Spleen (tissue), 11 donors: ENCODE data around the gene SEMA3B. TPM values are rescaled to one million over a fixed set of nuclear protein-coding genes. Genes with fewer than 3 reads are reported as not detected.
A peak's percentile ranks its signal among the peaks of the same experiment; 100 is the strongest.

ENCODE experiments used
- DNase-seq: peaks from one replicate; pipeline ENCODE4 v3.0.0-alpha.2; 2020
- H3K27ac ChIP-seq, 8 donors: fragments of 200-600 bp; sonication (generic) in 7 of 8; 1 replicate in 4 of 8; 2 replicates in 4 of 8; pipeline versions ENCODE4 v1.5.0 to v1.8.0; 2016 to 2021; ENCODE audit warnings: inconsistent platforms in 4 of 8, mild to moderate bottlenecking in 4 of 8, moderate library complexity in 1 of 8
- H3K27me3 ChIP-seq, 7 donors: fragments of 200-600 bp; sonication (generic) in 6 of 7; replicated peaks in 1 of 7; 1 replicate in 4 of 7; 2 replicates in 3 of 7; pipeline versions ENCODE4 v1.5.0 to v1.8.0; 2016 to 2021; ENCODE audit warnings: inconsistent platforms in 3 of 7, mild to moderate bottlenecking in 1 of 7
- H3K36me3 ChIP-seq, 6 donors: fragments of 200-600 bp; sonication (generic) in 5 of 6; 1 replicate in 4 of 6; 2 replicates in 2 of 6; pipeline versions ENCODE4 v1.5.0 to v1.8.0; 2016 to 2021; ENCODE audit warnings: inconsistent platforms in 2 of 6
- H3K4me1 ChIP-seq, 6 donors: fragments of 200-600 bp; sonication (generic) in 5 of 6; 1 replicate in 3 of 6; 2 replicates in 3 of 6; pipeline versions ENCODE4 v1.5.0 to v1.8.0; 2016 to 2021; ENCODE audit warnings: inconsistent platforms in 3 of 6
- H3K4me3 ChIP-seq, 8 donors: fragments of 200-600 bp; sonication (generic) in 7 of 8; 1 replicate in 4 of 8; 2 replicates in 4 of 8; pipeline versions ENCODE4 v1.5.0 to v1.8.0; 2016 to 2021; ENCODE audit warnings: inconsistent platforms in 4 of 8, mild to moderate bottlenecking in 4 of 8, moderate library complexity in 2 of 8
- H3K9me3 ChIP-seq, 8 donors: fragments of 200-600 bp; sonication (generic) in 7 of 8; 1 replicate in 4 of 8; 2 replicates in 4 of 8; pipeline versions ENCODE4 v1.5.0 to v1.8.0; 2016 to 2021; ENCODE audit warnings: inconsistent platforms in 4 of 8
- POLR2A ChIP-seq, 3 donors: fragments of 450-650 bp; IDR thresholded peaks; one replicate each; pipeline ENCODE4 v1.5.1; 2017; ENCODE audit warnings: antibody characterized with exemption in 3 of 3, mild to moderate bottlenecking in 1 of 3
- POLR2AphosphoS5 ChIP-seq, 3 donors: sonication (generic); formaldehyde crosslinking; IDR thresholded peaks; one replicate each; pipeline ENCODE4 v1.5.1; 2017; ENCODE audit warnings: antibody characterized with exemption in 3 of 3
- WGBS, 5 donors: extraction: QIAGEN DNeasy Blood & Tissue Kit in 3 of 5; methylation state at CpG; one replicate each; pipeline versions ENCODE4 v1.1.5 to v1.1.7; 2013 to 2018; 5-methylcytosine and 5-hydroxymethylcytosine counted together
- intact Hi-C: fragments of 100-400 bp; cut with DNase I; formaldehyde crosslinking; loops from one replicate; pipeline ENCODE4 v1.15.0; 2023; ENCODE audit warnings: low total_unique reads
- polyA plus RNA-seq, 3 donors: library from polyadenylated mRNA; stranded (reverse); fragments of 200-250 nt; gene quantifications; one replicate each; pipeline ENCODE4 v1.2.1, GENCODE V29; 2013
- total RNA-seq, 7 donors: library from RNA; depleted of rRNA in 3 of 7; stranded (reverse); fragments of >200 nt in 3 of 7; fragmentation: NEBNext Ultra II Directional in 4 of 7; extraction: Animal tissue kit (Norgen Biotek cat#: 25700) in 4 of 7; gene quantifications; one replicate each; pipeline versions ENCODE4 v1.1.0 to v1.2.1, GENCODE V29; 2016 to 2021
- TF ChIP-seq, protein P1 (sequence below), 11 experiments: fragments of 200-600 bp in 7 of 11; fragments of 450-650 bp in 4 of 11; sonication (generic) in 4 of 11; IDR thresholded peaks in 8 of 11; conservative IDR thresholded peaks in 3 of 11; 1 replicate in 7 of 11; 2 replicates in 4 of 11; pipeline versions ENCODE4 v1.4.0 to v1.8.0; 2016 to 2021; ENCODE audit warnings: antibody characterized with exemption in 11 of 11, inconsistent platforms in 4 of 11, mild to moderate bottlenecking in 1 of 11
- donor health status: healthy with polysubstance abuse.
- donor health status: DM: no; HTN: no; CAD: no; lungs with moderate emphysema.
- donor health status: DM: no; HTN: no; CAD: no.
- donor health status: Bipolar disorder and iron deficiency.
- donor health status: healthy.
- donor health status: DM: no; HTN: no; CAD: no.
- donor health status: DM: yes; HTN: yes; CAD: no.

The SEMA3B gene
- total and polyA plus RNA-seq, 10 donors: 2.2 to 14.5 (median 4.0) TPM

- Histone ChIP-seq H3K4me3 (peak overlapping the region in 6 of 8 donors; percentile 4 to 50 (median 16)), H3K9me3 (no peaks in the 10 kb centered on the region), H3K4me1 (peaks cover 0 to 66% (median 28%) of the 10 kb centered on the region in 6 donors), H3K27me3 (peaks cover 0 to 24% (median 0%) of the 10 kb centered on the region in 7 donors), H3K27ac (peak overlapping the region in 7 of 8 donors; percentile 58 to 84 (median 74)), H3K36me3 (no peaks in the 10 kb centered on the region)
- TF ChIP-seq, protein P1, sequence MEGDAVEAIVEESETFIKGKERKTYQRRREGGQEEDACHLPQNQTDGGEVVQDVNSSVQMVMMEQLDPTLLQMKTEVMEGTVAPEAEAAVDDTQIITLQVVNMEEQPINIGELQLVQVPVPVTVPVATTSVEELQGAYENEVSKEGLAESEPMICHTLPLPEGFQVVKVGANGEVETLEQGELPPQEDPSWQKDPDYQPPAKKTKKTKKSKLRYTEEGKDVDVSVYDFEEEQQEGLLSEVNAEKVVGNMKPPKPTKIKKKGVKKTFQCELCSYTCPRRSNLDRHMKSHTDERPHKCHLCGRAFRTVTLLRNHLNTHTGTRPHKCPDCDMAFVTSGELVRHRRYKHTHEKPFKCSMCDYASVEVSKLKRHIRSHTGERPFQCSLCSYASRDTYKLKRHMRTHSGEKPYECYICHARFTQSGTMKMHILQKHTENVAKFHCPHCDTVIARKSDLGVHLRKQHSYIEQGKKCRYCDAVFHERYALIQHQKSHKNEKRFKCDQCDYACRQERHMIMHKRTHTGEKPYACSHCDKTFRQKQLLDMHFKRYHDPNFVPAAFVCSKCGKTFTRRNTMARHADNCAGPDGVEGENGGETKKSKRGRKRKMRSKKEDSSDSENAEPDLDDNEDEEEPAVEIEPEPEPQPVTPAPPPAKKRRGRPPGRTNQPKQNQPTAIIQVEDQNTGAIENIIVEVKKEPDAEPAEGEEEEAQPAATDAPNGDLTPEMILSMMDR (IDR thresholded peaks at IDR 0.05 in 8 of 11, conservative IDR thresholded peaks at IDR 0.05 in 3 of 11): no peak
- TF ChIP-seq POLR2AphosphoS5 (IDR thresholded peaks at IDR 0.05) (no peak), POLR2A (IDR thresholded peaks at IDR 0.05) (no peak)
- 51 to 72% (median 63%) methylated on average over 2 to 7 of the region's 7 CpGs for WGBS, 5 donors
- no peak for DNase-seq
- intact Hi-C loops: no loop called here
These were observed 2.1 kb upstream of the SEMA3B start for GRCh38 chr3:50266836-50267235.

- H3K9me3 ChIP-seq: no peaks in the 10 kb centered on the region
- H3K27ac ChIP-seq: peak overlapping the region in 7 of 8 donors; percentile 58 to 84 (median 74)
- TF ChIP-seq, protein P1 (IDR thresholded peaks at IDR 0.05 in 8 of 11, conservative IDR thresholded peaks at IDR 0.05 in 3 of 11): no peak
- TF ChIP-seq POLR2A (IDR thresholded peaks at IDR 0.05) (no peak), POLR2AphosphoS5 (IDR thresholded peaks at IDR 0.05) (peak in 2 of 3 donors; percentile 74 to 78)
- H3K36me3 ChIP-seq: no peaks in the 10 kb centered on the region
- peaks cover 0 to 24% (median 0%) of the 10 kb centered on the region in 7 donors for H3K27me3 ChIP-seq
- intact Hi-C loops: no loop called here
- 16 to 32% (median 17%) methylated on average over 16 to 22 of the region's 22 CpGs for WGBS, 5 donors
- no peak for DNase-seq
- peaks cover 0 to 72% (median 31%) of the 10 kb centered on the region in 6 donors for H3K4me1 ChIP-seq
- peak overlapping the region in 6 of 8 donors; percentile 4 to 50 (median 16) for H3K4me3 ChIP-seq
These were observed 1.6 kb upstream of the SEMA3B start for GRCh38 chr3:50267280-50267913.

DNA sequence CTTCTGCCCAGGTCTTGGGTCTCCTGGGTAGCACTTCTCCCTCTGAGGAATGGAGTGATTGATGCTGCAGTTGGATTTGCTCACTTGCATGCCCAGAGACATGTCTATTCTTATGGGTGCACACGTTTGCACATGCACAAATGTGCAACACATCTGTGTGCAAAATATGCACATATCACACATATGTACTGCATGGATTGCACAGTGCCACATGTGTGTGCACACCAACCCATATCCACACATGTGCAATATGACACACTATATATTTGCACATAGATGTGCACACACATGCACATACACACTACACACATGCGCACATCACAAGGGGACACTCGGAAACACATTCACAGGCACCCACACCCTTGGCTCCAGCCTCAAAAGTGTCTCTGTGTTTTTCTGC, 671 bp upstream of the SEMA3B start:
- WGBS, 5 donors: 61 to 80% (median 72%) methylated on average over 3 of the region's 3 CpGs
- Histone ChIP-seq H3K36me3 (no peaks in the 10 kb centered on the region), H3K4me1 (peaks cover 8 to 76% (median 39%) of the 10 kb centered on the region in 6 donors), H3K9me3 (no peaks in the 10 kb centered on the region), H3K27me3 (peaks cover 0 to 27% (median 3%) of the 10 kb centered on the region in 7 donors), H3K4me3 (no peak overlapping the region), H3K27ac (peak overlapping the region in 2 of 8 donors; percentile 60 to 84)
- no peak for DNase-seq
- intact Hi-C loops: no loop called here
- no peak for TF ChIP-seq POLR2AphosphoS5 (IDR thresholded peaks at IDR 0.05)
- no peak for TF ChIP-seq POLR2A (IDR thresholded peaks at IDR 0.05)
- TF ChIP-seq, protein P1 (IDR thresholded peaks at IDR 0.05 in 8 of 11, conservative IDR thresholded peaks at IDR 0.05 in 3 of 11): no peak

DNA sequence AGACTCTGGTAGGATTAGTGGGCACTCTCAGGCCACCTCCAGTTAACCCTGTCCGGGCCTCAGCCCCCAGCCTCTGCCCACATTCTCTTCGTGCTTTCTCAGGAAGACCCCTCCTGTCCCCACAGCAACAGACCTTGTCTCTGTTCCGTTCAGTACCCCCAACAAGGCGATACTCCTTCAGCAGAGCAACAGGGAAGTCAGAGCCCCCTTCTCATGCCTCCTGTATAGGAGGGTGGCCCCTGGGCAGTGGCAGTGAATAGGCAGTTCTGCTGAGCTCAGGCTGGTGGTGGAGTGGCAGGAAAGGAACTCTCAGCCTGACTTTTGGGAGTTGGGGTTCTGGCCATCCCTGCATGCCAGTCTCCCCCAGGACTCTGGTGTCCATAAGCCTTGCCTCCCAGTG, 513 bp downstream of the SEMA3B start:
- TF ChIP-seq POLR2AphosphoS5 (IDR thresholded peaks at IDR 0.05) (no peak), POLR2A (IDR thresholded peaks at IDR 0.05) (no peak)
- TF ChIP-seq, protein P1 (IDR thresholded peaks at IDR 0.05 in 8 of 11, conservative IDR thresholded peaks at IDR 0.05 in 3 of 11): no peak
- H3K36me3 ChIP-seq: no peaks in the 10 kb centered on the region
- no peak for DNase-seq
- peaks cover 10 to 76% (median 44%) of the 10 kb centered on the region in 6 donors for H3K4me1 ChIP-seq
- H3K4me3 ChIP-seq: no peak overlapping the region
- no peaks in the 10 kb centered on the region for H3K9me3 ChIP-seq
- H3K27me3 ChIP-seq: peaks cover 0 to 39% (median 14%) of the 10 kb centered on the region in 7 donors
- WGBS, 5 donors: 69 to 79% (median 71%) methylated on average over 4 of the region's 4 CpGs
- intact Hi-C loops: no loop called here
- H3K27ac ChIP-seq: peak overlapping the region in 6 of 8 donors; percentile 20 to 63 (median 58)
